ENCODE data around the gene NAE1. TPM values are rescaled to one million over a fixed set of nuclear protein-coding genes. Genes with fewer than 3 reads are reported as not detected.
A peak's percentile ranks its signal among the peaks of the same experiment; 100 is the strongest.

NAE1 gene
- 64.4 and 65.0 TPM in 2 replicates for total RNA-seq
- long read RNA-seq, transcript NAE1-201 (20 exons, 1,837 nt) = major isoform, 290 of 372 reads
- long read RNA-seq, transcript NAE1-203 (21 exons, 1,909 nt) = minor isoform, 11 of 372 reads
- long read RNA-seq, transcript NAE1-204 (19 exons, 1,654 nt) = minor isoform, 13 of 372 reads
- long read RNA-seq, partial matches to known transcripts = 18 of 372 reads
- long read RNA-seq, other reads (novel, unspliced or antisense) = 39 of 372 reads

DNA sequence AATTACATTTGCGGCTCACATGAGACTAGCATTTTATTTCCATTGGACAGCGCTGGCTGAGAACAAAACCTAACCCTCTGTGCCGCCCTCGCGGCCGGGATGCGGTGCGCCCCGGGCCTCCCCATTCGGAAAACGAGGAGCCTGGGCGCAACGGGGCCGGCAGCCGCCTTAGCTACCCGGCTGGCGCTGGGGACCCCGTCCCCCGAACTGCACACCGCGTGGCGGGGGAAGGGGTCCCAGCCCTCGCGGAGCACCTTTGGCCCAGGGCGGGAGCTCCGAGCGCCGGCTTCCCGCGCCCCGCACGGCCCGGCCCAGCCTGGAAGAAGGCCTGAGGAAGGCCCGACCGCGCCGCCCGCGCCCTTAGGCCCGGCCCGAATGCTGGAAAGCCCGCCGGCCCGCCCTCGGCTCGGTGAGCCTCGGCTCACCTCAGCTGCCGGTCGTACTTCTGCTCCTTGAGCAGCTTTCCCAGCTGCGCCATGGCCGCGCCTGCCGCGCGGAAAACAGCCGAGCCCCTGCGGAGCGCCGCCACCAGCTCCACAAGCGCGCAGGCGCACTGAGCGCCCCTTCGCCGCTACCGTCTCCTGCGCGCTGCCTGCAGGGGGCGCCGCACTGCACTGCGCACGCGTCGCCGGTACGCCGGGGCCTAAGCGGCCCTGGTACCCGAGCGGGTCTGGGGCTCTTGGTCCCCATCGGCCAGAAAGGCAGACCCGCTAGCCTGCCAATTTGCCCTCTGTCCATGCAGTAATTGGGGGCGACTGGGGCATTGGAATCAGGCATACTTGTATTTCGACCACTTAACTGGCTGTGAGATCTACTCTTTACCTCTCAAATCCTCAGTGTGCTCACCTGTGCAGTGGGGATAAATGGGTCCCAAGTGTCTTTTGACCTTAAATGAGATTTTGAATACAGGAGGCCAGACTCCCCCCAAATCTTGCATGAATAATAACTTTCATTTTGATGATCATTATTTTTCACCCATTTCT lies at the start of gene NAE1:
Gene NAE1, minus strand, starts transcription at position 555 of the 983 bp plus-strand sequence. Its CDS starts 77 bp downstream, at position 478.
- H3K9me3 Mint-ChIP-seq (ENCODE audit: unreplicated experiment) = no peaks in the 10 kb centered on the region
- peaks cover 10% of the 10 kb centered on the region for H3K27me3 Mint-ChIP-seq (ENCODE audit: unreplicated experiment)
- H3K4me1 Mint-ChIP-seq (ENCODE audit: unreplicated experiment) = peaks cover 10% of the 10 kb centered on the region
- DNase-seq (ENCODE audit: extremely low spot score, unreplicated experiment) = peak; percentile 97
- peak within 1 kb of the TSS; percentile 66 for H3K4me3 Mint-ChIP-seq (ENCODE audit: unreplicated experiment)
- TF ChIP-seq, protein P1, sequence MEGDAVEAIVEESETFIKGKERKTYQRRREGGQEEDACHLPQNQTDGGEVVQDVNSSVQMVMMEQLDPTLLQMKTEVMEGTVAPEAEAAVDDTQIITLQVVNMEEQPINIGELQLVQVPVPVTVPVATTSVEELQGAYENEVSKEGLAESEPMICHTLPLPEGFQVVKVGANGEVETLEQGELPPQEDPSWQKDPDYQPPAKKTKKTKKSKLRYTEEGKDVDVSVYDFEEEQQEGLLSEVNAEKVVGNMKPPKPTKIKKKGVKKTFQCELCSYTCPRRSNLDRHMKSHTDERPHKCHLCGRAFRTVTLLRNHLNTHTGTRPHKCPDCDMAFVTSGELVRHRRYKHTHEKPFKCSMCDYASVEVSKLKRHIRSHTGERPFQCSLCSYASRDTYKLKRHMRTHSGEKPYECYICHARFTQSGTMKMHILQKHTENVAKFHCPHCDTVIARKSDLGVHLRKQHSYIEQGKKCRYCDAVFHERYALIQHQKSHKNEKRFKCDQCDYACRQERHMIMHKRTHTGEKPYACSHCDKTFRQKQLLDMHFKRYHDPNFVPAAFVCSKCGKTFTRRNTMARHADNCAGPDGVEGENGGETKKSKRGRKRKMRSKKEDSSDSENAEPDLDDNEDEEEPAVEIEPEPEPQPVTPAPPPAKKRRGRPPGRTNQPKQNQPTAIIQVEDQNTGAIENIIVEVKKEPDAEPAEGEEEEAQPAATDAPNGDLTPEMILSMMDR (IDR thresholded peaks at IDR 0.05) = peak; percentile 100
- H3K36me3 Mint-ChIP-seq (ENCODE audit: unreplicated experiment) = peaks cover 7% of the 10 kb centered on the region
- H3K27ac Mint-ChIP-seq (ENCODE audit: unreplicated experiment) = peak within 1 kb of the TSS; percentile 68

DNA sequence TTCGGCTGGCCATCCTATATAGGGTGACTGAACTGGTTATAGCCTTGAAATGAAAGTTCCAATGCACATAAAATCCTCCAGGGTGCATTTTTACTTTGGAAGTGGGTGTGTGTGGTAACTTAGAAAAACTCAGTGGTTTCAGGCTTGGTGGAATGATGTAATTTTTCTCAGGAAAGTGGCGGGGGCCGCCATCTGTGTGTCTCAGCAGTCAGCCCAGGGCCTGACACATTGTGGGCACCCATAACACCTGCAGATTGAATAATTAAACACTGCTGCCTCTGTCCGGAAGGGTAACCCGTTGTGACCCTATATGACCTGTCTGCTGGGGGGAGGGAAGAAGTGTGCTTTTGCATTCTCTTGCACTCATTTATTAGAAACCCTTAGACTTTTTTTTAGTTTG lies 47.3 kb upstream of the NAE1 start:
- Mint-ChIP-seq H3K27ac (ENCODE audit: unreplicated experiment) (peak overlapping the region; percentile 56), H3K4me1 (ENCODE audit: unreplicated experiment) (peaks cover 41% of the 10 kb centered on the region), H3K27me3 (ENCODE audit: unreplicated experiment) (no peaks in the 10 kb centered on the region), H3K36me3 (ENCODE audit: unreplicated experiment) (no peaks in the 10 kb centered on the region), H3K4me3 (ENCODE audit: unreplicated experiment) (no peak overlapping the region), H3K9me3 (ENCODE audit: unreplicated experiment) (no peaks in the 10 kb centered on the region)
- TF ChIP-seq, protein P1 (IDR thresholded peaks at IDR 0.05) = no peak
- DNase-seq (ENCODE audit: extremely low spot score, unreplicated experiment) = no peak

DNA sequence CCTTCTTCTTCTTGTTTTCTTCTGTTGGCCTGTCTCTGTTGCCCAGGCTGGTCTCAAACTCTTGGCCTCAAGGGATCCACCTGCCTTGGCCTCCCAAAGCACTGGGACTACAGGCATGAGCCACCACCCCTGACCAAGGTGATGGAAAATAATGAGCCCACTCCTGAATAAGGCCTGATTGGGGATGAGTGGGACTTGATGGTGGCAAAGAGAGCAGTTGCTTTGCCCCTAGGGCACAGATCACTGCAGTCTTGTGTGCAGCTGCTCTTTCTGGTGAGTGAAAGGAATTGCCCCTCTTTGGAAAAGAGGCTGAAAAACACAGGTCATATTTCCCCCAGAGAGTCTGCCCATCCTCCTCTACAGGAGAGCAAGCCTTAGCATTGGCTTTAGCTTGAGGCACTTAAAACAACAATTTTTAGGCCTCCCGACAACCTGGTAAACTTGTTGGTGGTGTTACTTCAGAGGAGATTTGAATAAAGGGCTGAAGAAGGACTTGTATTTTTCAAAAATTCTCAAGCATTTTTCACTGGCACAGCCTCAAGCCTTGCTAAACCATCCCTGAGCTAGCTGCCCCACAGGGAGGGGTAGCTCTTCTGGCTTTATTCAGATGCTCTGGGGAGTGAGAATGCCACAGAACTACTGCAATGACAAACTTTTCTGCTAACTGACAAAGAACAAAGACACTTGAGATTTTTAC lies 43.5 kb upstream of the NAE1 start:
- no peak overlapping the region for H3K4me3 Mint-ChIP-seq (ENCODE audit: unreplicated experiment)

DNA sequence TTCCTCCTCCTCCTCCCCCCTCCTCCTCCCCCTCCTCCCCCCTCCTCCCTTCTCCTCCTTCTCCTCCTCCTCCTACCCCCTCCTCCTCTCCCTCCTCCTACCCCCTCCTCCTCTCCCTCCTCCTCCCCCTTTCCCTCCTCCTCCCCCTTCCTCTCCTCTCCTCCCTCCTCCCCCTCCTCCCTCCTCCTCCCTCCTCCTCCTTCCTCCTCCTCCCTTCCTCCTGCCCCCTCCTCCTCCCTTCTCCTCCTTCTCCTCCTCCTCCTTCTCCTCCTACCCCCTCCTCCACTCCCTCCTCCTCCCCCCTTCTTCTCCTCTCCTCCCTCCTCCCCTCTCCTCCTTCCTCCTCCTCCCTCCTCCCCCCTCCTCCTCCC lies 42.9 kb upstream of the NAE1 start:
- peaks cover 35% of the 10 kb centered on the region for H3K4me1 Mint-ChIP-seq (ENCODE audit: unreplicated experiment)
- no peaks in the 10 kb centered on the region for H3K36me3 Mint-ChIP-seq (ENCODE audit: unreplicated experiment)
- DNase-seq (ENCODE audit: extremely low spot score, unreplicated experiment) = no peak
- no peaks in the 10 kb centered on the region for H3K9me3 Mint-ChIP-seq (ENCODE audit: unreplicated experiment)
- TF ChIP-seq, protein P1 (IDR thresholded peaks at IDR 0.05) = no peak
- H3K27ac Mint-ChIP-seq (ENCODE audit: unreplicated experiment) = peak overlapping the region; percentile 90
- H3K27me3 Mint-ChIP-seq (ENCODE audit: unreplicated experiment) = no peaks in the 10 kb centered on the region
- no peak overlapping the region for H3K4me3 Mint-ChIP-seq (ENCODE audit: unreplicated experiment)

More for the DNA sequence above, 43.5 kb upstream of the NAE1 start:
- no peak for DNase-seq (ENCODE audit: extremely low spot score, unreplicated experiment)
- TF ChIP-seq, protein P1 (IDR thresholded peaks at IDR 0.05) = no peak
- peaks cover 36% of the 10 kb centered on the region for H3K4me1 Mint-ChIP-seq (ENCODE audit: unreplicated experiment)
- H3K27me3 Mint-ChIP-seq (ENCODE audit: unreplicated experiment) = no peaks in the 10 kb centered on the region
- H3K36me3 Mint-ChIP-seq (ENCODE audit: unreplicated experiment) = no peaks in the 10 kb centered on the region
- H3K9me3 Mint-ChIP-seq (ENCODE audit: unreplicated experiment) = no peaks in the 10 kb centered on the region
- peak overlapping the region; percentile 90 for H3K27ac Mint-ChIP-seq (ENCODE audit: unreplicated experiment)

Data from osteocyte (in vitro differentiated cells).